ENCODE measurements around the gene PRRC2A. TPM values are rescaled to one million over a fixed set of nuclear protein-coding genes. Genes with fewer than 3 reads are reported as not detected.
"Not testable (repeated sequence)": the region's sequence is repeated elsewhere in the genome, so short reads cannot be mapped to it uniquely, and the experiment has no call there.

The PRRC2A gene
- polyA plus RNA-seq, 1 donor = 133 TPM

- DNase-seq (ENCODE audit: low read depth) = no peak
These were observed 35.0 kb upstream of the PRRC2A start for GRCh38 chr6:31585491-31585890.

- no peak for DNase-seq (ENCODE audit: low read depth)
These were observed 34.5 kb upstream of the PRRC2A start, which contains the start of gene LST1 for GRCh38 chr6:31586008-31586407. TSS of gene LST1 (plus strand) at chr6:31586277. CDS start at chr6:31587300, 1,023 bp downstream.

GRCh38 chr6:31586599-31587281, 33.8 kb upstream of the PRRC2A start:
- DNase-seq (ENCODE audit: low read depth) = no peak

- no peak for DNase-seq (ENCODE audit: low read depth)
These were observed 32.4 kb upstream of the PRRC2A start for GRCh38 chr6:31587791-31588777.

GRCh38 chr6:31588871-31589650, 31.5 kb upstream of the PRRC2A start:
- no peak for DNase-seq (ENCODE audit: low read depth)

- not testable (repeated sequence) for DNase-seq (ENCODE audit: low read depth)
These were observed 29.8 kb upstream of the PRRC2A start for GRCh38 chr6:31590691-31591090.

- no peak for DNase-seq (ENCODE audit: low read depth)
These were observed 28.1 kb upstream of the PRRC2A start for GRCh38 chr6:31592396-31592771.

GRCh38 chr6:31597006-31597405, 23.5 kb upstream of the PRRC2A start:
- no peak for DNase-seq (ENCODE audit: low read depth)

GRCh38 chr6:31607317-31607716, 13.2 kb upstream of the PRRC2A start:
- no peak for DNase-seq (ENCODE audit: low read depth)

- DNase-seq (ENCODE audit: low read depth) = no peak
These were observed 10.8 kb upstream of the PRRC2A start for GRCh38 chr6:31609519-31610406.

GRCh38 chr6:31610968-31611367, 9.5 kb upstream of the PRRC2A start:
- no peak for DNase-seq (ENCODE audit: low read depth)

- DNase-seq (ENCODE audit: low read depth) = no peak
These were observed 6.4 kb upstream of the PRRC2A start for GRCh38 chr6:31614075-31614619.

- DNase-seq (ENCODE audit: low read depth) = no peak
These were observed 5.6 kb upstream of the PRRC2A start, which contains the start of gene AIF1 for GRCh38 chr6:31614684-31615578. TSS of gene AIF1 (plus strand) at chr6:31615234. CDS start at chr6:31615330, 96 bp downstream.

- DNase-seq (ENCODE audit: low read depth) = no peak
These were observed 4.8 kb upstream of the PRRC2A start for GRCh38 chr6:31615748-31616147.

GRCh38 chr6:31617010-31617409, 3.5 kb upstream of the PRRC2A start:
- no peak for DNase-seq (ENCODE audit: low read depth)

GRCh38 chr6:31619805-31620585, 520 bp upstream of the PRRC2A start:
- peak; percentile 96 for DNase-seq (ENCODE audit: low read depth)

- no peak for DNase-seq (ENCODE audit: low read depth)
These were observed 915 bp downstream of the PRRC2A start for GRCh38 chr6:31621320-31621939.

GRCh38 chr6:31621991-31622390, 1.5 kb downstream of the PRRC2A start:
- no peak for DNase-seq (ENCODE audit: low read depth)
